ENCODE measurements around the gene RAB8B.

RAB8B gene

GRCh38 chr15:63313825-63314224 is 124.4 kb downstream of the RAB8B start:
- DNase-seq (ENCODE audit: low spot score) = no peak

GRCh38 chr15:63314409-63314808 is 125.0 kb downstream of the RAB8B start:
- no peak for DNase-seq (ENCODE audit: low spot score)
